ENCODE measurements around the gene PRDM16.
"Not testable (repeated sequence)": the region's sequence is repeated elsewhere in the genome, so short reads cannot be mapped to it uniquely, and the experiment has no call there.

PRDM16 gene

DNA sequence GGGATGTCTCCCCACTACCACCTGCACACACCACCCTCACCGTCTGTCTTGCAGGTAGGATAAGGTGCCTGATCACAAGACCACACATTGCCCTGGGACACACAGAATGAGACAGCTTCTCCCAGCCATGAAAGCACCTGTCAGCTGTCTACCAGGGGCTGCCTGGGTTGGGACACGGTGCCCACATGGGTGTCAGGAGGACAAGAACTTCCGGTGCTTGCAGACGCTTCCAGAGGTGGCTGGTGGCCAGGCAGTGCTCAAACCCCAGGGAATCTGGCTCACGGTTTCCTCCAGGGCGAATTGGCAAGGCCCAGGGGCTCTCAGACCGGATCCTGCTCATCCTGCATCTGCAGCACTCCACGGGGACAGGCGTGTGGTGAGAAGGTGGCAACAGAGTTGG, 202.9 kb downstream of the PRDM16 start:
- DNase-seq, result no peak

DNA sequence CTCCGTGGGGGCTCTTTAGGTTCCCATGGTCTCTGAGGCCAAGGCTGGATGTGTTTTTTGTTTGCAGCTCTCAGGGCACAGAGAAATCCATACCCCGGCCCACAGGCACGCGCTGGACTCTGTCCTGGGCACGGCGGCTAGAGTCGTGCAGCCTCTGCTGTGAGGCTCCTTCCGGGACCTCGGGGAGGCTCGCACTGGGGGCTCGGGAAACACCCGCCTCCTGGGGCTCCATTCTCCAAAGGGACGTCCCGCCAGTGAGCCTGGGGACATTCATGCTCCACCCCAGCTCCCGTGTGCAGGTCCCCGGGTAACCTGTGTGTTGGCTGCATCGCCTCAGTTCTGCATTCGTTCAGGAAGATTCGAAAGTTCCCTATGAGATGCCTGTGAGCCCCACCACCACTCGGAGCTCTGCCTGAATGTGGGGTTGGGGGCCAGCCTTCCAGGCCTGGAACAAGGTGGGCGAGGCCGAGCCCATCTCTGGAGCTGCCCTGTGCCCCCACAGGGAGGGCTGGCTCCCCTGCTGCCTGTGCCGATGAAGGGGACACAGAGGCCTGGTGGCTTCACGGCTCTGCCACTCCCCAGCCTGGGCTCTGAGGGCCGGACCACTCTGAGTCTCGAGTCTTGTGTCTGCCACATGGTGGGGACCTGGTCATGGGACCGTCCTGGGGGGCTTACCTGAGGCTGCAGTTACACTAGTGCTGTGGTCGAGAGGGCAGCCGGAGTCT, 203.5 kb downstream of the PRDM16 start:
- DNase-seq, result no peak

DNA sequence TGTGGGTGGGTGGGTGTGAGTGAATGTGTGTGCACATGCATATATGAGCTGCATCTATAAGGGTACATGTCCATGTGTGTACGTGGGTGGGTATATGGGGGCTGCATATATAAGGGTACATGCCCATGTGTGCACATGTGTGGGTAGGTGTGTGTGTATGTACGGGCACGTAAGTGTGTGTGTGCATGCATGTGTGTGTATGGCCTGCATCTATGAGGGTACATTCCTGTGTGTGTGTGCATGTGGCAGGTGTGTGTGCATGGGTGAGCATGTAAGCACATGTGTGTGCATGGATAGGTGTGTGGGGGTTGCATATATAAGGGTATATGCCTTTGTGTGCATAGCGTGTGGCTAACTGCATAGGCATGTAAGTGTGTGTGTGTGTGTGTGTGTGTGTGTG, 204.4 kb downstream of the PRDM16 start:
- DNase-seq, result no peak

DNA sequence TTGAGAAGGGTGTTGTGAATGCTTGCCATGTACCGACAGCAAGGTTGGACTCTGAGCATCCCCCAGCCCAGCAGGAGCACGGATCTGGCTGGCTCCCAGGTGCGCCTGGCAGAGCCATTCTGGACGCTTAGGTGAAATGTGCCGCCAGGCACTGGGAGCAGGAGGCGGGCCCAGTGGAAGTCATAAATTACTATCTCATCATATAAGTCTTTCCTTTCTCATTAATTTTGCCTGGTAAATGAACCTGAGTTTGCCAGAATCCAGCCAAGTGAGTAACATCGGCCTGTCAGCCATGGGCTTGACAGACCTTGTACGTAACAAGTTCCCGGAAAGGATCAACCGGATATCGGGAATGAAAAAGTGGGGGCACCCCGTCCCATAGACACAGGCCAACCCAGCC, 206.0 kb downstream of the PRDM16 start:
- no peak for DNase-seq

DNA sequence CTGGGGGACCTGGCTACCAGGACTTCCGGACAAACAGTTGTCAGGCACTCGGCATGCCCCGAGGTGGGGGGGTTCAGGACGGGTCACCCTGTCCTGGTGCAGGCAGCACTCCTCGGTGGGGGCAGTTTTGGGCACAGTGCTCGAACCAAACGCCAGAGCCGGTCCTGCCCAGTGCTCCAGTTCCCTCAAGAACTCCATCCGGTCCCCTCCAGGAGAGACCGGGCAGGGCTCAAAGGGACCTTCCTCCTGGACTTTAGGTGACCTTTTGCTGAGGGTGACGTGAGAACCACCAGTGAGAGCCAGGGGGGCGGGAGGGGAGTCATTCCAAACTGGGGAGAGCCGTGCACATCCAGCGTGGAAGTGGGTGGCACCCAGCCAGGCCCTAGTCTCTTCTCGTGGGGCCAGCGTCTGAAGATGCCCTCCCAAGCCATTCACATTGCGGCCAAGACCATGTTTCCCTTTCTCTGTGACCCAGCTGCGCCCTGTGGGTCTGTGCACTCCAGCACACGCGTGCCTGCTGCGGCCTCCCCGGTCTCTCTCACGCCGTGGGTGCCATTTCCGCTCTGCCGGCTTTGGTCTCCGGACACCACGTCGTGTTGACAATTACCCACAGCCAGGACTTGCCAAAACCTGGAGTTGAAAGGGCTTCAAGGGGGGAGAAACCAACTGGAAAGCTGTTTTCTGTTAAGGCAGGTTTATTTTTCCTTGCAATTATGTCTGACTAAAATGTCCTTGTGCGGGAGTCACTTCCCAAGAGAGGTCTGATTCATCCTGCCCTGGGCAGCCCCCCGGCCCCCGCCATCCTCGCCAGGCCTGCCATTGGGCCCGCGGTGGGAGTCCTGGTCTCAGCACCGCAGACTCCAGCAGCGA, 206.7 kb downstream of the PRDM16 start:
- no peak for DNase-seq

- DNase-seq, result no peak
Measured at GRCh38 chr1:3276341-3276800, 207.4 kb downstream of the PRDM16 start.

GRCh38 chr1:3277011-3277471, 208.0 kb downstream of the PRDM16 start:
- no peak for DNase-seq

DNA sequence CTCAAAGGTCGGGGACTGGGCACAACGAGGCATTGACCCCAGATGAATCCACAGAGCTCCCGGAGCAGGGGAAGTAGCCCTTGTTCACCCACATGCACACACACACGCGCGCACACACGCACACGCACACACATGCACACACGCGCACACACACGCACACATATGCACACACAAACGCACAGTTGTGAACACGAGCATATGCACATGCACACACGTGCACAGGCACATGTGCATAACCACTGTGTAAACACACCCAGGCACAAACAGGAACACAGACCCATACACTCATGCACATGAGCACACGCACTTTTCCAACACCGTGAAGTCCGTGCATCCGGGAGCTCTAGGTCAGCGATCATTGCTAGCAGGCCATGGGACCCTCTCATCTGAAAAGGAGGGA, 208.6 kb downstream of the PRDM16 start:
- DNase-seq, result no peak

GRCh38 chr1:3278416-3279181, 209.6 kb downstream of the PRDM16 start:
- no peak for DNase-seq

DNA sequence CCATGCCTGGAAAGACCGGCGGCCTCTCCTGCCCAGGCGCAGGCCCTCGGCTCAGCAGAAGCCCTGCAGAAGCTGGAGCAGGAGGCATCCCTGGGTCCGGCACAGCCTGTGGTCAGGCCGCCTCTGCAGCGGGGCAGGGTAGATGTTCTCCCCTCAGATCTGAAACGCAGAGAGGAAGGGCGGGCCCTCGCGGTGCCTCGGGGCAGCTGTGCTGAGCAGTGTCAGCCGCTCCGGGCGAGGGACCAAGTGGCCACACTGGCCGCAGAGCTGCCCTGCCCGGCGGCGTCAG, 210.1 kb downstream of the PRDM16 start:
- no peak for DNase-seq

DNA sequence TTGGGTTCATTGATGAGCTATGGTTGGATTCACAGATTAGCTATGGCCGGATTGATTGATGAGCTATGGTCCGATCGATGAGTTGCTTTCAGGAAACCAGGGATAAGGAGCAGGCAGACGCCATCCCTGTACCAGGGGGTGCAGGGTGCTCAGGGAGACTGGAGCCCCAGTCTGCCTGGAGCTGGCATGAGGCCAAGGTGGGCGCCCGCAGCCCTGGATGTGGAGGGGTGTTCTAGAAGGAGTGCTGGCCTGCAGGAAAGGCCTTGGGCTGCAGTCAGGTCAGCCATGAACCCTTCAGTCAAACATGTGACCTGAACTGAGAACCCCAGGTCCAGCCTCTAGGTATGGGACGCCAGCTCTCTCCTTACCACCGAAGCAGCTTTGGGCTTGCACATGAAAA, 212.7 kb downstream of the PRDM16 start:
- DNase-seq, result no peak

DNA sequence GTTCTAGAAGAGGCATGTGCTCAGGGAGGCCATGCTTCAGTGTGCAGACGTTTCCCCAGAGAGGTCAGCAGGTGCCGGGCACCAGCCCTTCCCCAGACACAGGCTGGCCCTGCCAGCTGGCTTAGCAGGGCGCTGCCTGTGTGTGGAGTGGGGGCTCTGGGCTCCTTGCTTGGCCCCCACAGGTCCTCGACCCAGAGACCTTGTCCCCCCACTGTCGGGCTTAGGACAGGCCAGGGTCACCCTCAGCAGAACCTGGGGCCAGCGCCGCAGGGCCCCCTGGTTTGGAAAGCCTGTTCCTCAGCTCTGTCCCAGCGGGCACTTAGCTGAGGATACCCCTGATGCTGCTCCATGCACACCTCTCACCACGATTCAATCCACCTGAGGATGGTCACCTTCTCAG, 213.2 kb downstream of the PRDM16 start:
- no peak for DNase-seq

DNA sequence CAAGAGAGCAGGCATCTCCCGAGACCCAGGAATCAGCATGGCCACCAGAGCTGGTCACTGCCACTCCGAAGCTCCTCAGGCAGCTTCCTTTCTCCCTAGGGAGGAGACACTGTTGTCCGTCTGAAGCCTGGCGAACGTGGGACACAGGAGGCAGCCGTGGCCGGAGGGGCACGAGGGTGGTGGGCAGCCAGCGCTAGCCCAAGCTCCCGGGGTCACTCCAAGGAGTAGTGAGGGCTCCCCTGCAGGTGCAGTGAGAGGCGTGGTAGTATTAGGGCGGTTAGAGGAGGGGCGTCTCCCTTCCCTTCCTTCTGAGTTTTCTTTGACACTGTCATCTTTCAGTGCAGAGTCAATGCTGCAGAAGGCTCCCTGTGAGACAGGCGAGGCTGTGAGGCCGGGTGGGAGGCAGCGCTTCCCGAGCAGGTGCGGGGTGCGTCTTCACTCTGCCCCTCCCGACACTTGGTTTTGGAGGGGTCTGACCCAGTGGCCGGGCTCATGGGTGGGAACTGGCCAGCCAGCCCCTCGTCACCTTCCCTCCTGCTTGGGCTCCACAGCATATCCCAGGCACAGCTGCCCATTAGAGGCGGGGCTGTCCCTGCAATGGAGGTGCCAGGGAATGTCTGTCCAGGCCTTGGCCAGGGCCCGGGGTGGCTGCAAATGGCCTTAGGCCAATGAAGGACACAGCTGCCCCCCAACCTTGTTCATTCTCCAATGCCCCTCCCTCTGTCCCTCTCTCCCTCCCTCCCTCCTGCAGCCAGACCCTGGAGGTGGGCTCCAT, 213.8 kb downstream of the PRDM16 start:
- no peak for DNase-seq

GRCh38 chr1:3283849-3284248, 214.8 kb downstream of the PRDM16 start:
- DNase-seq, result peak; percentile 14 to 23

DNA sequence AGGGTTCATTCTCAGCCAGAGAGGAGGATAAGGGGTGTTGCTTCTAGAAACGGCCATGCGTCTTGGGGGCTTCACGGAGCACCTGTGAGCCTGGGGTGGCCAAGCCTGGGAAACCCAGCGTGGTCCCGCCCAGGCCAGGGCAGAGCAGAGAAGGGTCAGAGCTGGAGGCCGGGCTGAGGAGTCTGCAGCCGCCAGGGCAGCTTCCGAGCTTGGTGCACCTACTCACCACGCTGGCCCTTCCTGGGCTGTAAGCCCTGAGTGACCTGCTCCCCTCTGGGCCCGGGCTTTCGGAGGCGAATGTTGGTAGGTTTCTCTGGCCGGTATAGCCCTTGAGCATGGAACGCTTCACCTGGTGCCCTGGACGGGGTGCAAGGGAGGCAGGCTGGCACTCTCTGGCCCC, 215.7 kb downstream of the PRDM16 start:
- no peak for DNase-seq

GRCh38 chr1:3285106-3285740, 216.2 kb downstream of the PRDM16 start:
- DNase-seq, result no peak

DNA sequence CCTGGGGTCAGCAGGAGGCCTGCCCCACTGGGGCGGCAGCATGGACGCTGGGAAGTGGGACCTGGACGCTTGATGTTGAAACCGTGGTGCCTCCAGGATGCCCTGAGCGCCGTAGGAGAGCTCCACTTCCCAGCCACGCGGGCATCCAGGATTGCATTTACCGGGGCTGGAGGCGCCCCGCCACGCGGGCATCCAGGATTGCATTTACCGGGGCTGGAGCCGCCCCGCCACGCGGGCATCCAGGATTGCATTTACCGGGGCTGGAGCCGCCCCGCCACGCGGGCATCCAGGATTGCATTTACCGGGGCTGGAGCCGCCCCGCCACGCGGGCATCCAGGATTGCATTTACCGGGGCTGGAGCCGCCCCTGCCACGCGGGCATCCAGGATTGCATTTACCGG, 218.1 kb downstream of the PRDM16 start:
- not testable (repeated sequence) for DNase-seq

GRCh38 chr1:3287656-3288160, 218.7 kb downstream of the PRDM16 start:
- DNase-seq, result no peak

DNA sequence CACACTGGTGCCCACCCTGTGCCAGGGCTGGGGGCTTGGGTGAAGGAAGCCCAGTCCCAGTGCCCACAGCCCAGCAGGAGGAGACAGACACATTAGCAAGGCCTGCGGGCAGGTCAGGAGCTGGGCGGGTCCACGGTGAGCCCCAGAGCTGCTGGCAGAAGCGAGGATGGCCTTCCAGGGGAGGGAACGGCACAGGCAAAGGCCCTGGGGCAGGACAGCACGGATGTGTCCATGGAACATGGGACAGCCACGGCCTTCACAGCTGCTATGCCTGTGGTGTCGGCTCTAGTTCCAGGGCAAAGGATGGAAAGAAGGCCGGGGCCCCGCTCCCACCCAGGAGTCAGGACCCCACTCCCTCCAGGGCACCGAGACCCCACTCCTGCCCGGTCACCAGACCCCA, 220.5 kb downstream of the PRDM16 start:
- DNase-seq, result no peak

DNA sequence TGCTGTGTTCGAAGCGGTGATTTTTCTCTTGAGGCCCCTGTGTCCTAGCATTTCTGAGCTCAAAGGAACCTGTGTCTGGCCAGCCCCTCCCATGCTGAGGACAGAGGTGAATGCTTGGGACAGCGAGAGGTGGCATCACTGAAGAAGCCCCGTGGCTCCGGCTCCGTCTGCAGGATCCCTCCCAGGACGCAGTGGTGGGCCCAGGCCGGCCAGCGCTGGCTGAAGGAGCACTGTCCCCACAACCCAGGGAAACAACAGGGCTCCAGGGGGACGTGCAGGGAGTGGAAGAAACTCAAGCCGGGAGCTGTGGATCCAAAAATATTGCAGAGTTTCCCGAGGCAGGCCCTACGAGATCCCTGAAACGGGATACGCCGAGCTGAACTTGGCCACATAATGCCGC, 221.4 kb downstream of the PRDM16 start:
- DNase-seq, result no peak

DNA sequence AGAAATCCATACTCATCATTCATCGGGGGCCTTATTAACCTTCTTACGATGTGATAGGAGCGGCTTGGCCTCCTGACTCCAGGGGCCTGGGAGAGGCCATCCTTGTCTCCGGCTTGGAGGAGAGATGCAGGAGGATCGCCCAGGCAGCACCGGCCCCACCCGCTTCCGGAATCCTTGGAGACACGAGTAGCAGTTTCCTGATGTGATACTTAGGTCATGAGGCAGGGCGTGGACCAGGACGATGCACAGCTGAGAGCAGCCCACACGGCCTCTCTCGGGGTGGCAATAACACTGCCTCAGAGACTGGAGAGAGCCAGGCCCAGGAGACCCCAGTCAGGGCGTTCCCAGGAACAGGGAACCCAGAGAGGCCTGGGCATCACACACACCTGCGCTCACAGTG, 221.9 kb downstream of the PRDM16 start:
- DNase-seq, result no peak
